Loucy (cell line): ENCODE data around the gene KCNMA1.

Experiments used
- EZH2phosphoT487 ChIP-seq: fragments of 200-600 bp; IDR thresholded peaks from 2 replicates; pipeline ENCODE4 v1.6.1; 2018; ENCODE audit warnings: antibody characterized with exemption, mild to moderate bottlenecking, moderate library complexity, borderline replicate concordance
- TF ChIP-seq, protein P1 (sequence below): fragments of 200-600 bp; sonication (generic); conservative IDR thresholded peaks from 2 replicates; pipeline ENCODE4 v1.5.1; 2014; ENCODE audit warnings: mild to moderate bottlenecking, antibody characterized with exemption, low read length

GRCh38 chr10:77520290-77520689 lies 117.3 kb downstream of the KCNMA1 start:
- TF ChIP-seq, protein P1, sequence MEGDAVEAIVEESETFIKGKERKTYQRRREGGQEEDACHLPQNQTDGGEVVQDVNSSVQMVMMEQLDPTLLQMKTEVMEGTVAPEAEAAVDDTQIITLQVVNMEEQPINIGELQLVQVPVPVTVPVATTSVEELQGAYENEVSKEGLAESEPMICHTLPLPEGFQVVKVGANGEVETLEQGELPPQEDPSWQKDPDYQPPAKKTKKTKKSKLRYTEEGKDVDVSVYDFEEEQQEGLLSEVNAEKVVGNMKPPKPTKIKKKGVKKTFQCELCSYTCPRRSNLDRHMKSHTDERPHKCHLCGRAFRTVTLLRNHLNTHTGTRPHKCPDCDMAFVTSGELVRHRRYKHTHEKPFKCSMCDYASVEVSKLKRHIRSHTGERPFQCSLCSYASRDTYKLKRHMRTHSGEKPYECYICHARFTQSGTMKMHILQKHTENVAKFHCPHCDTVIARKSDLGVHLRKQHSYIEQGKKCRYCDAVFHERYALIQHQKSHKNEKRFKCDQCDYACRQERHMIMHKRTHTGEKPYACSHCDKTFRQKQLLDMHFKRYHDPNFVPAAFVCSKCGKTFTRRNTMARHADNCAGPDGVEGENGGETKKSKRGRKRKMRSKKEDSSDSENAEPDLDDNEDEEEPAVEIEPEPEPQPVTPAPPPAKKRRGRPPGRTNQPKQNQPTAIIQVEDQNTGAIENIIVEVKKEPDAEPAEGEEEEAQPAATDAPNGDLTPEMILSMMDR: no peak
- no peak for TF ChIP-seq EZH2phosphoT487
